ENCODE results near the gene TEX261.
"Not testable (repeated sequence)": the region's sequence is repeated elsewhere in the genome, so short reads cannot be mapped to it uniquely, and the experiment has no call there.

The TEX261 gene

GRCh38 chr2:70999931-71000330 lies 5.3 kb upstream of the TEX261 start:
- H3K4me1 ChIP-seq (ENCODE audit: control insufficient read depth, insufficient read depth, low read length); H3K9me3 ChIP-seq (ENCODE audit: control insufficient read depth, insufficient read depth, low read length); H3K4me3 ChIP-seq (ENCODE audit: low read length); DNase-seq (ENCODE audit: low read depth, low spot score); H3K27ac ChIP-seq (ENCODE audit: low read length); H3K36me3 ChIP-seq (ENCODE audit: control insufficient read depth, insufficient read depth, low read length); H3K27me3 ChIP-seq (ENCODE audit: control insufficient read depth, insufficient read depth, low read length): not testable (repeated sequence)
- WGBS (ENCODE audit: insufficient coverage, insufficient read length): no CpG with 5 or more reads among the region's 10 CpGs

DNA sequence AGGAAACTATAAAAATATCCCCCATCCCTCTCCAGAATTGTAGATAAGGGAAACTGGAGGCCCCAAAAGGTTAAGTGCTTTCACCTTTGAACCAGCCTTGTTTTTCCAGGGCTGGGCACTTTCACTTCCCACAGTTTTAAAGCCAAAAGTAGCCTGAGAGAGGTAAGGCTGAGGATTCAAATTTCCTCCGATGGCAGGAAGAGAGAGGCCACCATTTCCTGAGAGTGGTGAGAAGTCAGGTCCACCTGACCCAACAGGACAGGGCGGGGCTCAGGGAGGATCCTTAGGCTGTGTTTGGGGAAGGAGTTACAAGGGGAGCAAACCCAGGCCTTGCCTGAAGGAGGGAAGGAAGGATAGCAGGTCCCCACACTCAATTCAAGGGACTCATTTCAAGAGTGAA lies 4.7 kb upstream of the TEX261 start:
- H3K4me1 ChIP-seq (ENCODE audit: control insufficient read depth, insufficient read depth, low read length): peaks cover 4% of the 10 kb centered on the region
- no peak overlapping the region for H3K27ac ChIP-seq (ENCODE audit: low read length)
- no peaks in the 10 kb centered on the region for H3K36me3 ChIP-seq (ENCODE audit: control insufficient read depth, insufficient read depth, low read length)
- H3K27me3 ChIP-seq (ENCODE audit: control insufficient read depth, insufficient read depth, low read length): no peaks in the 10 kb centered on the region
- H3K9me3 ChIP-seq (ENCODE audit: control insufficient read depth, insufficient read depth, low read length): no peaks in the 10 kb centered on the region
- WGBS (ENCODE audit: insufficient coverage, insufficient read length): no CpG with 5 or more reads among the region's 2 CpGs
- no peak overlapping the region for H3K4me3 ChIP-seq (ENCODE audit: low read length)
- no peak for DNase-seq (ENCODE audit: low read depth, low spot score)

GRCh38 chr2:70998885-70999284 lies 4.2 kb upstream of the TEX261 start:
- DNase-seq (ENCODE audit: low read depth, low spot score); H3K4me3 ChIP-seq (ENCODE audit: low read length); H3K9me3 ChIP-seq (ENCODE audit: control insufficient read depth, insufficient read depth, low read length); H3K27ac ChIP-seq (ENCODE audit: low read length); H3K36me3 ChIP-seq (ENCODE audit: control insufficient read depth, insufficient read depth, low read length); H3K4me1 ChIP-seq (ENCODE audit: control insufficient read depth, insufficient read depth, low read length); H3K27me3 ChIP-seq (ENCODE audit: control insufficient read depth, insufficient read depth, low read length): not testable (repeated sequence)
- WGBS (ENCODE audit: insufficient coverage, insufficient read length): no CpG with 5 or more reads among the region's 4 CpGs

- no peak overlapping the region for H3K27ac ChIP-seq (ENCODE audit: low read length)
- DNase-seq (ENCODE audit: low read depth, low spot score): no peak
- no peaks in the 10 kb centered on the region for H3K4me1 ChIP-seq (ENCODE audit: control insufficient read depth, insufficient read depth, low read length)
Measured at GRCh38 chr2:70995426-70995729, 705 bp upstream of the TEX261 start.

DNA sequence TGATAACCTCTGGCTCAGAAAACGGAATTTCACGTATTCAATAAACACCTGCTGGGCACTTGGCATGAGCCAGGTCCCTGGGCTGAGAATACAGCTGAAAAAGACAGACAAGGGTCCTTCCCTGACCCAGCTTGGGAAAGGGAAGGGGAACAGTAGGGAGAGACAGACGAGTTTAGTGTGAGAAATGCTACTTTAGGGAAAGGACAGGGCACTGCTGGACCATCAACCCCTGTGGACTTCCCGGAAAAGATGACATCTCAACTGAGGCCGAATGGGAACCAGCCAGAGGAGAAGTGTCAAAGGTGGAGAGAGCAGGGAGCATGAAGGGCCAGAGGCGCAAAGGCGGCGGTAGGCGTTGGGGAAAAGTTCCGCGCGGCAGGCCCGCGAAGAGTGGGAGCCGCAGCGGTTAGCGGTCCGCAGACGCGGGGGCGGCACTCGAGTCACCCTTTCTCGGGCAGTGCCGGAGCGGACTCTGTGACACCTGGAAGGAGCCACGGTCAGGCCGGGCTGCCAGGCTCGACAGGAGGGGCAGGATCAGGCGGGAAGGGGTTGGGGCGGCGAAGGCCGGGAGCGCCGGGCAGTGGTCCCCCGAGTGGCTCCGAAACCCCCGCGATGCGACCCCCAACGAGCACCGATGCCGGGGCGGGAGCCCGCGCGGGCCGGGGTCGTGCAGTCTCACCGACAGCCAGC lies 519 bp downstream of the TEX261 start:
- Histone ChIP-seq H3K4me3 (ENCODE audit: low read length) (peak overlapping the region; percentile 72), H3K9me3 (ENCODE audit: control insufficient read depth, insufficient read depth, low read length) (no peaks in the 10 kb centered on the region), H3K36me3 (ENCODE audit: control insufficient read depth, insufficient read depth, low read length) (no peaks in the 10 kb centered on the region), H3K27me3 (ENCODE audit: control insufficient read depth, insufficient read depth, low read length) (no peaks in the 10 kb centered on the region), H3K27ac (ENCODE audit: low read length) (no peak overlapping the region), H3K4me1 (ENCODE audit: control insufficient read depth, insufficient read depth, low read length) (no peaks in the 10 kb centered on the region)
- no peak for DNase-seq (ENCODE audit: low read depth, low spot score)
- WGBS (ENCODE audit: insufficient coverage, insufficient read length): no CpG with 5 or more reads among the region's 49 CpGs

More at GRCh38 chr2:70995426-70995729, 705 bp upstream of the TEX261 start:
- peak overlapping the region; percentile 48; the same call in 1 of the 2 replicates for H3K4me3 ChIP-seq (ENCODE audit: low read length)
- WGBS (ENCODE audit: insufficient coverage, insufficient read length): no CpG with 5 or more reads among the region's 11 CpGs
- no peaks in the 10 kb centered on the region for H3K36me3 ChIP-seq (ENCODE audit: control insufficient read depth, insufficient read depth, low read length)
- H3K9me3 ChIP-seq (ENCODE audit: control insufficient read depth, insufficient read depth, low read length): no peaks in the 10 kb centered on the region
- H3K27me3 ChIP-seq (ENCODE audit: control insufficient read depth, insufficient read depth, low read length): no peaks in the 10 kb centered on the region

- Histone ChIP-seq H3K27me3 (ENCODE audit: control insufficient read depth, insufficient read depth, low read length) (no peaks in the 10 kb centered on the region), H3K36me3 (ENCODE audit: control insufficient read depth, insufficient read depth, low read length) (no peaks in the 10 kb centered on the region), H3K27ac (ENCODE audit: low read length) (no peak overlapping the region), H3K4me3 (ENCODE audit: low read length) (no peak overlapping the region), H3K9me3 (ENCODE audit: control insufficient read depth, insufficient read depth, low read length) (no peaks in the 10 kb centered on the region), H3K4me1 (ENCODE audit: control insufficient read depth, insufficient read depth, low read length) (no peaks in the 10 kb centered on the region)
- no peak for DNase-seq (ENCODE audit: low read depth, low spot score)
- WGBS (ENCODE audit: insufficient coverage, insufficient read length): no CpG with 5 or more reads among the region's 12 CpGs
Measured at GRCh38 chr2:70992945-70993853, 1.5 kb downstream of the TEX261 start.

GRCh38 chr2:70991742-70992141 lies 2.9 kb downstream of the TEX261 start:
- DNase-seq (ENCODE audit: low read depth, low spot score): no peak
- Histone ChIP-seq H3K27me3 (ENCODE audit: control insufficient read depth, insufficient read depth, low read length) (no peaks in the 10 kb centered on the region), H3K4me3 (ENCODE audit: low read length) (no peak overlapping the region), H3K36me3 (ENCODE audit: control insufficient read depth, insufficient read depth, low read length) (no peaks in the 10 kb centered on the region), H3K4me1 (ENCODE audit: control insufficient read depth, insufficient read depth, low read length) (no peaks in the 10 kb centered on the region), H3K9me3 (ENCODE audit: control insufficient read depth, insufficient read depth, low read length) (no peaks in the 10 kb centered on the region), H3K27ac (ENCODE audit: low read length) (no peak overlapping the region)
- no CpG with 5 or more reads among the region's 9 CpGs for WGBS (ENCODE audit: insufficient coverage, insufficient read length)

- no CpG with 5 or more reads among the region's 5 CpGs for WGBS (ENCODE audit: insufficient coverage, insufficient read length)
Measured at GRCh38 chr2:70991142-70991541, 3.5 kb downstream of the TEX261 start.

DNA sequence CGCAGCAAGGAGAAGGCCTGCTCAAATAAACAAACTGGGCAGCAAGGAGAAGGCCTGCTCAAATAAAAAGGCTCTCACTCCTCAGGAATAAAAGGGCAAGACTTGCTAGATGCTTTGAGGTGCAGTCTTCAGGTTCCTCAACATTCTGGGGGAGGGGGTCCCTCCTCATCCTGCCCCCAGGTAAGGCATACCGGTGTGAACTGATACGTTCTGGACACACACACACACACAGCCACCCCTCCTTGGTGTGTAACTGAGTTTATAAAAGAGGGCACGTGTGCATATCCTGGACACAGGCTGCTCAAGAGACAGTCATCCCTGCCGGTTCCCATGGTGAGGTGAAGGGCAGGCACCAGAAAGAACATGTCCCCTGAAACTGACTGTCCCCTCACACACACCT lies 4.5 kb downstream of the TEX261 start:
- Histone ChIP-seq H3K4me1 (ENCODE audit: control insufficient read depth, insufficient read depth, low read length) (no peaks in the 10 kb centered on the region), H3K27ac (ENCODE audit: low read length) (no peak overlapping the region), H3K9me3 (ENCODE audit: control insufficient read depth, insufficient read depth, low read length) (no peaks in the 10 kb centered on the region), H3K36me3 (ENCODE audit: control insufficient read depth, insufficient read depth, low read length) (no peaks in the 10 kb centered on the region), H3K27me3 (ENCODE audit: control insufficient read depth, insufficient read depth, low read length) (no peaks in the 10 kb centered on the region), H3K4me3 (ENCODE audit: low read length) (no peak overlapping the region)
- no CpG with 5 or more reads among the region's 5 CpGs for WGBS (ENCODE audit: insufficient coverage, insufficient read length)
- no peak for DNase-seq (ENCODE audit: low read depth, low spot score)

More at GRCh38 chr2:70991142-70991541, 3.5 kb downstream of the TEX261 start:
- Histone ChIP-seq H3K27me3 (ENCODE audit: control insufficient read depth, insufficient read depth, low read length) (no peaks in the 10 kb centered on the region), H3K4me3 (ENCODE audit: low read length) (no peak overlapping the region), H3K9me3 (ENCODE audit: control insufficient read depth, insufficient read depth, low read length) (no peaks in the 10 kb centered on the region), H3K27ac (ENCODE audit: low read length) (no peak overlapping the region), H3K36me3 (ENCODE audit: control insufficient read depth, insufficient read depth, low read length) (no peaks in the 10 kb centered on the region), H3K4me1 (ENCODE audit: control insufficient read depth, insufficient read depth, low read length) (no peaks in the 10 kb centered on the region)
- DNase-seq (ENCODE audit: low read depth, low spot score): no peak

GRCh38 chr2:70988726-70989648 lies 5.7 kb downstream of the TEX261 start:
- H3K36me3 ChIP-seq (ENCODE audit: control insufficient read depth, insufficient read depth, low read length): no peaks in the 10 kb centered on the region
- H3K27me3 ChIP-seq (ENCODE audit: control insufficient read depth, insufficient read depth, low read length): no peaks in the 10 kb centered on the region
- H3K4me3 ChIP-seq (ENCODE audit: low read length): no peak overlapping the region
- H3K27ac ChIP-seq (ENCODE audit: low read length): no peak overlapping the region
- no peaks in the 10 kb centered on the region for H3K4me1 ChIP-seq (ENCODE audit: control insufficient read depth, insufficient read depth, low read length)
- H3K9me3 ChIP-seq (ENCODE audit: control insufficient read depth, insufficient read depth, low read length): no peaks in the 10 kb centered on the region
- no peak for DNase-seq (ENCODE audit: low read depth, low spot score)
- WGBS (ENCODE audit: insufficient coverage, insufficient read length): no CpG with 5 or more reads among the region's 16 CpGs

All from iPS DF 6.9 (cell line).